ENCODE results near the gene CD200R1. TPM values are rescaled to one million over a fixed set of nuclear protein-coding genes. Genes with fewer than 3 reads are reported as not detected.

The CD200R1 gene
- total RNA-seq, 1 donor from 2014 or later: 3.8 TPM

DNA sequence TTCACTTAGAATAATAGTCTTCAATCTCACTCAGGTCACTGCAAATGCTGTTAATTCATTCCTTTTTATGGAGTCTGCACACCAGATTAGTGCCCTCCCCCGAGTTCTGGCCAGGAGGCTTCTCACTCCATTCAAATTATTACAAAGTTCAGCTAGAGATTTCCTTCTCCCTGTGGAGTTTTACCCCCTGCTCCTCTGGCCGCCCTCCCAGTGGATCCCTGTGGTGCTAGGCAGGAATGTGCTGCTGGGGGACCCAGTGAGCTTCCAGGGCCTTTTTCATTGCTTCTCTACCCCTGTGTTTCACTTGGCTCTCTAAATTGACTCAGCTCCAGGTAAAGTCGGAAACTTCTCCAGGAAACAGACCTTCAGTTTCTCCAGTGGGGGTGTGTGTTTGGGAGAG is 85.5 kb downstream of the CD200R1 start:
- DNase-seq (ENCODE audit: low spot score): no peak

DNA sequence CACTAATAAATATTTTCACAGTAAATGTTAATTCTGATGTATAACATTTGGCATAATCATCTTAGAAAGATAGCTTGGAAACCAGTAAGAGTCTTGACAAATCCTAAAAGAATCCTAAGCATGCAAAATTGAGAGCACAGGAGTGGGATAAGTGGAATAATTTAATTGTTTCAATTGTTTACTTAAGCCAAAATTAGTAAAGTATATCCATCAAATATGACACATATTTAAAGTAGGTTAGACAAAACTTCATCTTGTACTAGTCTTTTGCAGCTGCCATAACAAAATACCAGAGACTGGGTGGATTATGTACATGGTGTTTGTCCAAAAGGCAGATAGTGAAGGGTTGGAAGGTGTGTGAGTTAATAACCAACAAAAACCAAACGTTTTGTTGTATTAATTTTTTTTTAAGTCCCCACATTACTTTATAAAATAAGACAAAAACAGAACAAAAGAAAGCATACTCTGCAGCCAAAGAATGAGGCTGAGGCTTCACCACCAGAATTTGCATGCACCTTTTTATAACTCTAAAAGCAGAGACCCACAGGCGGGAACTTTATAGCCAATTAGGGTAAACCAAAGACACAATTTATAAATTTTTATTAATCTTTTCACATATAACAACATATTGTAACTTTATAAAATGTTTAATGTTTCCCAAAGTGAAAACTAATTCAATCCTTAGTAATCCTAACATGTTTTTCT is 86.4 kb downstream of the CD200R1 start:
- DNase-seq (ENCODE audit: low spot score): no peak

DNA sequence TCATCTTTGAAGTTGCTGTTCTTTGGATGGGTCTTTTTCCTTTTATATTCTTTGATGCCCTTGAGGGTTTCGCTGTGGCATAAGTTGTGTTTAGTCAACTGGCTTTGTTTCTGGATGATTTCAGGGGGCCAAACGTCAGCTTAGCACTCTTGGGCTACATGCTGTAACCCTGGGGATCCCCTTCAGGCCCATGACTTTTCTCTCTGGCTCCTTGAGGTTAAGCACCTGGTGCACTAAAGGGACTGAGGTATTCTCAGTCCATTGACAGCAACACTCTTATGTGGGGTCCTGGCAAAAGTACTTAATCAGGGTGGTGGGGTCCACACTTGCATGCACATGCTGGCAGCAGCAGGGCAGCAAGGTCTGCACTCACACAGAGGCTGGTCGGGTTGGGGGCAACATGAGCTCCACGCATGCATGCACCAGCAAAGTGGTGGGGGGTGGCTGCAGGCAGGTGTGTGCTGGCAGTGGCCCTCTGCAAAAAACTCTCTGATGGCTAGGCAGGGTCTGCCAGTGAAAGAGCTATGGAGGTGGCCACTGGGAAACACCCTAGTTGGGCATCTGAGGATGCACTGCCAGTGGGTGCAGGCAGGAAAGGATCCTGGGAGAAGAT is 90.1 kb downstream of the CD200R1 start:
- no peak for DNase-seq (ENCODE audit: low spot score)

DNA sequence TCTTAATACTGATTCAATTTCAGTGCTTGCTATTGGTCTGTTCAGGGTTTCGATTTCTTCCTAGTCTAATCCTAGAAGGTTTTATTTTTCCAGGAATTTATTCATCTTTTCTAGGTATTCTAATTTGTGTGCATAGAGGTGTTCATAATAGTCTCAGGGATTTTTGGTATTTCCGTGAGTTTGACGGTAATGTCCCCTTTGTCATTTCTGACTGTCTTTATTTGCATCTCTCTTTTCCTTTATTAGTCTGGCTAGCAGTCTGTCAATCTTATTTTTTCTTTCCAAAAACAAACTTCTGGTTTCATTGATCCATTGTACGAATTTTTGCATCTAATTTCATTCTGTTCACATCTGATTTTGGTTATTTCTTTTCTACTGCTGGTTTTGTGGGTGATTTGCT is 93.0 kb downstream of the CD200R1 start:
- DNase-seq (ENCODE audit: low spot score): no peak

DNA sequence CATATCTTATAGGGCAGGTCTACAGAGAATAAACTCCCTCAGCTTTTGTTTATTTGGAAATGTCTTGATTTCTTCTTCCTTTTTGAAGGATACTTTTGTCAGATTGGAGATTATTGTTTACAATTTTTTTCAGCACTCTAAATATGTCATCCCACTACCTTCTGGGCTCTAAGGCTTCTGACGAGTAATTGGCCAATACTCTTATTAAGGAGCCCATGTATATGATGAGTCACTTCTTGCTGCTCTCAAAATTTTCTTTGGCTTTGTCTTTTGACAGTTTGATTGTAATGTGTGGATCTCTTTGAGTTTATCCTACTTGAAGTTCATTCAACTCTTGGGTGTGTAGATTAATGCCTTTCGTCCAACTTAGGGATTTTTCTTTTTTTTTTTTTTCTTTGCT is 99.3 kb downstream of the CD200R1 start:
- no peak for DNase-seq (ENCODE audit: low spot score)

DNA sequence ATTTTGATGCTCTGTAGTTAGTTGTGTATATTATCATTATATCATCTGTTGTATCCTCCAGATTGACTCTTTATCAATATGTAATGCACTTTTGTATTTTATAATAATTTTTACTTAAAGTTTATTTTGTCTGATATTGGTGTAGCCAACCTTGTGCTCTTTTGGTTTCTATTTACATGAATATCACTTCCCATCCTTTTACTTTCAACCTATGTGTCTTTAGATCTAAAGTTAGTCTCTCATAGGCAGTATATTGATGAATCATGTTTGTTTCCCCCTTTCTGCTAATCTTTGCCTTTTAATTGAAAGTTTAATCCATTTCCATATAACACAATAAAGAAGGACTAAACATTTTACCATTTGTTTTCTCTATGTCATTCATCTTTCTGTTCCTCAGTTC is 100.2 kb downstream of the CD200R1 start:
- DNase-seq (ENCODE audit: low spot score): no peak

DNA sequence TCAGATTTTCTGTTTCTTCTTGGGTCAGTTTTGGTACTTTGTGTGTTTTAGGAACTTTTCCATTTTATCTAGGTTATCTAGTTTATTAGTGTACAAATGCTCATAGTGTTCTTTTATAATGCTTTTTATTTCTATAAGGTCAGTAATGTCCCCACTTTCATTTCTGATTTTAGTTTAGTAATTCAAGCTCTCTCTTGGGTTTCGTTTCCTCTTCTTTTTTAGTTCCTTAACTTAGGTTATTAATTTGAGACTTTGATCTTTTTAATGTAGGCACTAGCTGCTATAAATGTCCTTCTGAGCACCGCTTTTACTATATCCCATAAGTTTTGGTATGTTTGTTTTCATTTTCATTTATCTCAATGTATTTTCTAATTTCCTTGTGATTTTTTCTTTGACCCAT is 101.3 kb downstream of the CD200R1 start:
- DNase-seq (ENCODE audit: low spot score): no peak

DNA sequence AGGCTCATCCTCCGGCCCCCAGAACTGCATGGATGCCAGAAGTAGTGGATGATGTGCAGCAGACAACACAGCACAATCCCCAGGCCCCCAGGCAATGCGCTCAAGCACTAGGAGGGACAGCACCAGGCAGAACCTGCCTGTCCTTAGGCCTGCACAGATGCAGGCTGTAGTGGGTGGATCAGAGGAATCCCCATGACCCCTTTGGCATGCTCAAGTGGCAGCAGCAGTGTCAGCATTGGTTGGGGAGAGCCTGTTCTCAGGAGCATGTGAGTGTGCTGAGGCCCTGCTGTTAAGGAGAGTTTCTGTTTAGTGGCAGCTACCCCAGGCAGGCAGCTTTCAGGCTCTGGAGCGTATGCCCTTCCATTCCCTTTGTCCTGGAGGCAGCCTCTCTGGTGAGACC is 103.2 kb downstream of the CD200R1 start:
- no peak for DNase-seq (ENCODE audit: low spot score)

Other genes starting within 250 kb of the CD200R1 start
- not detected for gene CD200R1L, start 128.2 kb downstream of the CD200R1 start, total RNA-seq
- gene GTPBP8, start 15.9 kb upstream of the CD200R1 start, total RNA-seq: 8.6 TPM
- 37.3 TPM for gene BOC, start 236.5 kb upstream of the CD200R1 start, total RNA-seq